Suprapubic skin (tissue), 4 donors: ENCODE measurements around the gene ZNF329. TPM values are rescaled to one million over a fixed set of nuclear protein-coding genes. Genes with fewer than 3 reads are reported as not detected.
"Not testable (repeated sequence)": the region's sequence is repeated elsewhere in the genome, so short reads cannot be mapped to it uniquely, and the experiment has no call there.

Experiments
- DNase-seq, 2 donors: peaks; one replicate each; pipeline ENCODE4 v3.0.0-alpha.2; 2019; ENCODE audit warnings: low spot score in 2 of 2
- H3K27ac ChIP-seq: fragments of 200-600 bp; sonication (generic); one replicate; pipeline ENCODE4 v1.5.1; 2019
- H3K27me3 ChIP-seq: fragments of 200-600 bp; sonication (generic); one replicate; pipeline ENCODE4 v1.5.1; 2019
- H3K36me3 ChIP-seq: fragments of 200-600 bp; sonication (generic); one replicate; pipeline ENCODE4 v1.5.1; 2019
- H3K4me1 ChIP-seq: fragments of 200-600 bp; sonication (generic); one replicate; pipeline ENCODE4 v1.5.1; 2019
- H3K4me3 ChIP-seq: fragments of 200-600 bp; sonication (generic); one replicate; pipeline ENCODE4 v1.5.1; 2019; ENCODE audit warnings: mild to moderate bottlenecking
- H3K9me3 ChIP-seq: fragments of 200-600 bp; sonication (generic); one replicate; pipeline ENCODE4 v1.5.1; 2019
- CTCF ChIP-seq, 2 donors: fragments of 200-600 bp in 1 of 2; fragments of 450-650 bp in 1 of 2; sonication (generic) in 1 of 2; IDR thresholded peaks; one replicate each; pipeline ENCODE4 v1.5.1; 2016 to 2019; ENCODE audit warnings: antibody characterized with exemption in 2 of 2, mild to moderate bottlenecking in 1 of 2, moderate library complexity in 1 of 2
- EP300 ChIP-seq: sonication (generic); formaldehyde crosslinking; IDR thresholded peaks from one replicate; pipeline ENCODE4 v1.6.1; 2017; ENCODE audit warnings: antibody characterized with exemption
- POLR2A ChIP-seq, 2 donors: fragments of 450-650 bp; IDR thresholded peaks; one replicate each; pipeline ENCODE4 v1.6.1; 2017; ENCODE audit warnings: antibody characterized with exemption in 2 of 2, mild to moderate bottlenecking in 2 of 2, moderate library complexity in 2 of 2
- POLR2AphosphoS5 ChIP-seq, 3 donors: sonication (generic); formaldehyde crosslinking; IDR thresholded peaks; one replicate each; pipeline ENCODE4 v1.6.1; 2017; ENCODE audit warnings: antibody characterized with exemption in 3 of 3
- WGBS: methylation state at CpG from one replicate; pipeline ENCODE4 v1.1.5; 2018; 5-methylcytosine and 5-hydroxymethylcytosine counted together
- total RNA-seq, 4 donors: library from RNA; depleted of rRNA; stranded (reverse); fragments of >200 nt; gene quantifications; one replicate each; pipeline ENCODE4 v1.1.0, GENCODE V29; 2016

ZNF329 gene
- total RNA-seq, 4 donors from 2014 or later: 6.5 to 11.6 (median 9.9) TPM

- H3K27me3 ChIP-seq: no peaks in the 10 kb centered on the region
- TF ChIP-seq EP300 (no peak), POLR2AphosphoS5 (IDR thresholded peaks at IDR 0.05) (no peak), CTCF (IDR thresholded peaks at IDR 0.05) (no peak), POLR2A (IDR thresholded peaks at IDR 0.05) (no peak)
- no peak overlapping the region for H3K4me3 ChIP-seq
- WGBS: 93% methylated on average over 15 of the region's 53 CpGs
- H3K36me3 ChIP-seq: no peaks in the 10 kb centered on the region
- H3K4me1 ChIP-seq: peaks cover 21% of the 10 kb centered on the region
- DNase-seq: no peak
- H3K9me3 ChIP-seq: peaks cover 3% of the 10 kb centered on the region
- H3K27ac ChIP-seq: no peak overlapping the region
Measured at GRCh38 chr19:58157045-58157728, 6.6 kb upstream of the ZNF329 start.

DNA sequence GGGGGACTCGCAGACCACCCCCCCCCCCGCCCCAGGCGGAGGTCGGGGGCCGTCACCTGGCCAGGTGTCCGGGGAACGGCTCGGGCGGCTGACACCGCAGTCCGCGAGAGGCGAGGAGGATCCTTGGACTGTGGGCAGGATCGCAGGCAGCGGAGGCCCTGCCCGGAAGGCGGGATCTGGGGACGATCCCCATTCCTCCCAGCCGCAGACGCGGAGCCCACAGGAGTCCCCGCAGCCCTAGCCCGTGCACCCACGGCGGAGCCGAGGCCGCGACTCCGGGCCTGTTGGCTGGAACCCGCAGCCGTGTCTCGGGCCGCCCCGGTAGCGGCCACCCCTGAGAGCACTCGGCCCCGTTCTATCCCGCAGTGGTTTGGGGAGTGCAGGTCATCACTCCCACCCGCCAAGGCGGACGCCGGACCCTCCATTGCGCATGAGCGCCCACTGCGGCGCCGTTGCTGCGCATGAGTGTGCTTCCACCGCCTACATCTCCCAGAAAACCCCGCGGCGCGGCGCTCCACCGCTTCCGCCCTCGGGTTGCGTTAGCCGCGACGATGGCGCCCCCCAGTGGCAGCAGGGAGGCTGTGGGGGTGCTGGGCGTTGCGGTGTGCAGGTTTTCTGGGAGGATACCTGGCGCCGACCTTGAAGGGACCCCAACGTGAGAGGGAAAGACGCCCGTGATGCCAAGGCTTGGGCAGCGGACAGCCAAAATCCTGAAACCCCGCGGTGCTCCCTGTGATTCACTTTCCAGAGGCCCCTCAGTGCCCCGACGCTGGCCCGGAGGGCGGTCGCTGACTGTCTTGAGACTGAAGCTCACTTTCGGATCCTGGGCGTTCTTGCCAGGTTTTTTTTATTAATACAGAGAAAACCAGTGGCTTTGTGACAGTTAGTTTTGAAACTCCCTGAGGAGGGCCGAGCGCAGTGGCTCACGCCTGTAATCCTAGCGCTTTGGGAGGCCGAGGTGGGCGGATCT lies 4.4 kb upstream of the ZNF329 start:
- 6% methylated on average over 34 of the region's 85 CpGs for WGBS
- H3K4me1 ChIP-seq: peaks cover 28% of the 10 kb centered on the region

GRCh38 chr19:58154287-58154678 lies 3.7 kb upstream of the ZNF329 start:
- H3K27ac ChIP-seq: peak overlapping the region; percentile 69
- no peak for DNase-seq
- TF ChIP-seq POLR2AphosphoS5 (IDR thresholded peaks at IDR 0.05) (no peak), CTCF (IDR thresholded peaks at IDR 0.05) (no peak), POLR2A (IDR thresholded peaks at IDR 0.05) (no peak)
- no peaks in the 10 kb centered on the region for H3K36me3 ChIP-seq
- no peaks in the 10 kb centered on the region for H3K27me3 ChIP-seq
- H3K4me3 ChIP-seq: peak overlapping the region; percentile 59
- H3K4me1 ChIP-seq: peaks cover 33% of the 10 kb centered on the region
- WGBS: 5% methylated on average over 12 of the region's 12 CpGs
- no peaks in the 10 kb centered on the region for H3K9me3 ChIP-seq

More for the DNA sequence above, 4.4 kb upstream of the ZNF329 start:
- no peaks in the 10 kb centered on the region for H3K9me3 ChIP-seq
- DNase-seq: peak; percentile 96 to 97
- H3K4me3 ChIP-seq: peak overlapping the region; percentile 59
- H3K27me3 ChIP-seq: no peaks in the 10 kb centered on the region
- H3K27ac ChIP-seq: peak overlapping the region; percentile 69
- no peaks in the 10 kb centered on the region for H3K36me3 ChIP-seq
- TF ChIP-seq EP300 (no peak), CTCF (IDR thresholded peaks at IDR 0.05) (peak; percentile 95), POLR2AphosphoS5 (IDR thresholded peaks at IDR 0.05) (peak; percentile 48 to 86 (median 83)), POLR2A (IDR thresholded peaks at IDR 0.05) (peak; percentile 13 to 56)

DNA sequence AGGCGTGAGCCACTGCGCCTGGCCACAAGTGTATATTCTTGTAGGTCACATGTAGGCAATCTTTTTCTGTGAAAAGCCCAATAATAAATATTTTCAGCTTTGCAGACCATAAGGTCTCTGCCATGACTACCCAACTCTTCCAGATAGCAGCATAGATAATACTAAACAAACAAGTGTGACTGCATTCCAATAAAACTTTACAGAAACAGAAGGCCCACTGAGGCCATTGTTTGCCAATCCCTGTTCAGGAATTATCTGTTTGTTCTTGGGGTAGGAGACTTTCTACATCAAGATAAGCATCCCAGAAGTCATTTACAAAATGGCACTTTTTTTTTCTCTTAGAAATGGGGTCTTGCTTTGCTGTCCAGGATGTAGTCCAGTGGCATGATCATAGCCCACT lies 2.8 kb upstream of the ZNF329 start:
- 100% methylated on average over 2 of the region's 2 CpGs for WGBS
- DNase-seq: no peak
- Histone ChIP-seq H3K36me3 (no peaks in the 10 kb centered on the region), H3K9me3 (no peaks in the 10 kb centered on the region), H3K27me3 (no peaks in the 10 kb centered on the region), H3K4me1 (peaks cover 33% of the 10 kb centered on the region), H3K27ac (no peak overlapping the region), H3K4me3 (no peak overlapping the region)
- no peak for TF ChIP-seq POLR2A (IDR thresholded peaks at IDR 0.05)
- no peak for TF ChIP-seq EP300

DNA sequence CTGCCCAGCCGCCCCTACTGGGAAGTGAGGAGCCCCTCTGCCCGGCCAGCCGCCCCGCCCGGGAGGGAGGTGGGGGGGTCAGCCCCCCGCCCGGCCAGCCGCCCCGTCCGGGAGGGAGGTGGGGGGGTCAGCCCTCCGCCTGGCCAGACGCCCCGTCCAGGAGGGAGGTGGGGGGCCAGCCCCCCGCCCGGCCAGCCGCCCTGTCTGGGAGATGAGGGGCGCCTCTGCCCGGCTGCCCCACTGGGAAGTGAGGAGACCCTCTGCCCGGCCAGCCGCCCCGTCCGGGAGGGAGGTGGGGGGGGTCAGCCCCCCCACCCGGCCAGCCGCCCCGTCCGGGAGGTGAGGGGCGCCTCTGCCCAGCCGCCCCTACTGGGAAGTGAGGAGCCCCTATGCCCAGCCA lies 3.1 kb downstream of the ZNF329 start:
- not testable (repeated sequence) for DNase-seq, H3K4me3 ChIP-seq, H3K27me3 ChIP-seq, H3K27ac ChIP-seq
- H3K4me1 ChIP-seq: peaks cover 12% of the 10 kb centered on the region
- WGBS: 100% methylated on average over 1 of the region's 28 CpGs
- peaks cover 26% of the 10 kb centered on the region for H3K9me3 ChIP-seq
- H3K36me3 ChIP-seq: peaks cover 13% of the 10 kb centered on the region

- Histone ChIP-seq H3K27ac (no peak overlapping the region), H3K9me3 (peaks cover 39% of the 10 kb centered on the region), H3K27me3 (no peaks in the 10 kb centered on the region), H3K4me3 (no peak overlapping the region), H3K4me1 (peaks cover 7% of the 10 kb centered on the region), H3K36me3 (peaks cover 28% of the 10 kb centered on the region)
- 91% methylated on average over 3 of the region's 3 CpGs for WGBS
- DNase-seq: no peak
- TF ChIP-seq POLR2A (IDR thresholded peaks at IDR 0.05) (no peak), POLR2AphosphoS5 (IDR thresholded peaks at IDR 0.05) (no peak), EP300 (no peak), CTCF (IDR thresholded peaks at IDR 0.05) (no peak)
Measured at GRCh38 chr19:58145849-58146248, 4.7 kb downstream of the ZNF329 start.
